Inferior parietal cortex (tissue), 1 donor: ENCODE measurements around the gene C3orf62.

Experiments used
- DNase-seq: peaks from one replicate; pipeline ENCODE4 v3.0.0-alpha.2; 2016; ENCODE audit errors: extremely low spot score

C3orf62 gene

GRCh38 chr3:49276475-49277382, at the start of gene C3orf62:
C3orf62 (minus strand) TSS chr3:49277232; CDS start chr3:49276872, 360 bp downstream.
- peak; percentile 52 for DNase-seq

- DNase-seq: no peak
Observed at GRCh38 chr3:49324768-49325167, 47.7 kb upstream of the C3orf62 start.

- no peak for DNase-seq
Observed at GRCh38 chr3:49316696-49317457, 39.8 kb upstream of the C3orf62 start.

- DNase-seq: peak; percentile 15
Observed at GRCh38 chr3:49313896-49314688, 37.1 kb upstream of the C3orf62 start.

- DNase-seq: no peak
Observed at GRCh38 chr3:49311283-49311682, 34.3 kb upstream of the C3orf62 start.

- DNase-seq: no peak
Observed at GRCh38 chr3:49310677-49311076, 33.6 kb upstream of the C3orf62 start.

GRCh38 chr3:49305608-49306007, 28.6 kb upstream of the C3orf62 start:
- DNase-seq: no peak

GRCh38 chr3:49302613-49303012, 25.6 kb upstream of the C3orf62 start:
- no peak for DNase-seq

- DNase-seq: no peak
Observed at GRCh38 chr3:49300595-49300994, 23.6 kb upstream of the C3orf62 start.

GRCh38 chr3:49298511-49298910, 21.5 kb upstream of the C3orf62 start:
- no peak for DNase-seq

GRCh38 chr3:49296781-49297411, 19.9 kb upstream of the C3orf62 start:
- DNase-seq: no peak

- DNase-seq: peak; percentile 57
Observed at GRCh38 chr3:49295489-49296058, 18.5 kb upstream of the C3orf62 start.

- DNase-seq: no peak
Observed at GRCh38 chr3:49294343-49294742, 17.3 kb upstream of the C3orf62 start.

GRCh38 chr3:49283997-49284396, 7.0 kb upstream of the C3orf62 start:
- DNase-seq: no peak

GRCh38 chr3:49279376-49279775, 2.3 kb upstream of the C3orf62 start:
- no peak for DNase-seq

GRCh38 chr3:49278548-49278947, 1.5 kb upstream of the C3orf62 start:
- no peak for DNase-seq

- peak; percentile 15 for DNase-seq
Observed at GRCh38 chr3:49277383-49277775, 347 bp upstream of the C3orf62 start.

GRCh38 chr3:49273825-49274532, 3.1 kb downstream of the C3orf62 start:
- no peak for DNase-seq

GRCh38 chr3:49271047-49271446, 6.0 kb downstream of the C3orf62 start:
- no peak for DNase-seq

GRCh38 chr3:49270156-49270500, 6.9 kb downstream of the C3orf62 start:
- no peak for DNase-seq
